Breast epithelium (tissue), 3 donors: ENCODE measurements around the gene ZNF516.

Source experiments
- CTCF ChIP-seq, 3 donors: fragments of 450-650 bp; IDR thresholded peaks; one replicate each; pipeline ENCODE4 v1.5.1; 2016 to 2017; ENCODE audit warnings: antibody characterized with exemption in 3 of 3, mild to moderate bottlenecking in 3 of 3, moderate library complexity in 3 of 3
- POLR2A ChIP-seq: fragments of 450-650 bp; IDR thresholded peaks from one replicate; pipeline ENCODE4 v1.6.1; 2016; ENCODE audit warnings: antibody characterized with exemption, mild to moderate bottlenecking, moderate library complexity
- POLR2AphosphoS5 ChIP-seq, 3 donors: sonication (generic); formaldehyde crosslinking; IDR thresholded peaks; one replicate each; pipeline ENCODE4 v1.6.1; 2017; ENCODE audit warnings: antibody characterized with exemption in 3 of 3

- TF ChIP-seq CTCF (IDR thresholded peaks at IDR 0.05) = no peak
- no peak for TF ChIP-seq POLR2A
- TF ChIP-seq POLR2AphosphoS5 (IDR thresholded peaks at IDR 0.05) = no peak
These were observed 3.0 kb upstream of the ZNF516 start for GRCh38 chr18:76498064-76498463.
